ENCODE data around the gene BEAN1. TPM values are rescaled to one million over a fixed set of nuclear protein-coding genes. Genes with fewer than 3 reads are reported as not detected.

BEAN1 gene
- polyA plus RNA-seq, 1 of the 3 experiments (the other 2 are of a cell fraction): 0.07 TPM

- Histone ChIP-seq H2AFZ (ENCODE audit: low read depth) (no peak overlapping the region), H3K9me2 (no peaks in the 10 kb centered on the region), H3K27me3 (ENCODE audit: insufficient read depth) (no peaks in the 10 kb centered on the region), H3K36me3 (replicated peaks in 1 of 2; ENCODE audit: control insufficient read depth in 1 of 2, insufficient read depth in 2 of 2, low read length in 1 of 2) (no peaks in the 10 kb centered on the region), H4K20me1 (ENCODE audit: insufficient read depth) (no peaks in the 10 kb centered on the region), H3K79me2 (ENCODE audit: insufficient read depth) (no peaks in the 10 kb centered on the region), H3K27ac (ENCODE audit: low read depth in 2 of 2, low read length in 1 of 2) (peak overlapping the region in 1 of 2 experiments; percentile 55; a peak in 1 of 4 replicates), H3K4me3 (ENCODE audit: low read depth in 2 of 2, low read length in 1 of 2) (no peak overlapping the region), H3K9me3 (no peaks in the 10 kb centered on the region), H3K4me1 (ENCODE audit: control insufficient read depth in 1 of 2, insufficient read depth in 2 of 2, low read depth in 1 of 2, low read length in 1 of 2) (peaks cover 10% of the 10 kb centered on the region in 2 experiments; a peak in 2 of 4 replicates), H3K9ac (no peak overlapping the region), H3K4me2 (no peak overlapping the region), H3F3A (replicated peaks; ENCODE audit: insufficient read depth) (peaks cover 4% of the 10 kb centered on the region)
- ChIA-PET CTCF (interaction anchor here (0.9 to 22.3 kb wide), 4 partner anchors 15 to 102 kb away, joined by 3 to 299 read pairs (median 4); no protein-coding TSS in a partner anchor), POLR2A (interaction anchor here (0.6 to 0.7 kb wide), 2 partner anchors 57 to 74 kb away, joined by 4 to 6 read pairs; no protein-coding TSS in a partner anchor)
- no peak for TF ChIP-seq EZH2phosphoT487 (IDR thresholded peaks at IDR 0.05; ENCODE audit: borderline replicate concordance, low read depth)
- TF ChIP-seq EP300 (IDR thresholded peaks at IDR 0.05; ENCODE audit: borderline replicate concordance in 1 of 2, low read depth in 1 of 2, low read length in 1 of 2): no peak
- DNase-seq: no peak
- WGBS (ENCODE audit: low lambda C conversion rate): 98% methylated on average over 4 of the region's 5 CpGs
Measured at GRCh38 chr16:66487580-66488275, 60.6 kb downstream of the BEAN1 start.

- CTCF ChIA-PET: interaction anchor here (0.6 to 22.3 kb wide), 3 partner anchors 16 to 85 kb away, joined by 3 to 299 read pairs (median 3); partner anchors contain the start of gene CKLF
- Histone ChIP-seq H3F3A (replicated peaks; ENCODE audit: insufficient read depth) (no peaks in the 10 kb centered on the region), H3K27ac (ENCODE audit: low read depth in 2 of 2, low read length in 1 of 2) (no peak overlapping the region), H3K9me2 (no peaks in the 10 kb centered on the region), H3K27me3 (ENCODE audit: insufficient read depth) (no peaks in the 10 kb centered on the region), H3K9me3 (no peaks in the 10 kb centered on the region), H3K4me1 (ENCODE audit: control insufficient read depth in 1 of 2, insufficient read depth in 2 of 2, low read depth in 1 of 2, low read length in 1 of 2) (peaks cover 10% of the 10 kb centered on the region in 2 experiments; a peak in 2 of 4 replicates), H3K4me2 (no peak overlapping the region), H2AFZ (ENCODE audit: low read depth) (no peak overlapping the region), H4K20me1 (ENCODE audit: insufficient read depth) (no peaks in the 10 kb centered on the region), H3K4me3 (ENCODE audit: low read depth in 2 of 2, low read length in 1 of 2) (no peak overlapping the region), H3K9ac (no peak overlapping the region), H3K79me2 (ENCODE audit: insufficient read depth) (no peaks in the 10 kb centered on the region), H3K36me3 (replicated peaks in 1 of 2; ENCODE audit: control insufficient read depth in 1 of 2, insufficient read depth in 2 of 2, low read length in 1 of 2) (no peaks in the 10 kb centered on the region)
- TF ChIP-seq GATA2 (CRISPR knock-in tag; IDR thresholded peaks at IDR 0.05) (no peak), TCF12 (IDR thresholded peaks at IDR 0.05) (no peak), POLR2AphosphoS5 (IDR thresholded peaks at IDR 0.05; ENCODE audit: low read depth, low read length) (no peak), REST (IDR thresholded peaks at IDR 0.05; ENCODE audit: low read depth, low read length) (no peak), USF1 (IDR thresholded peaks at IDR 0.05; ENCODE audit: borderline replicate concordance, low read depth) (no peak), MXI1 (IDR thresholded peaks at IDR 0.05; ENCODE audit: low read depth, low read length) (no peak), JUND (IDR thresholded peaks at IDR 0.05) (no peak), GABPA (IDR thresholded peaks at IDR 0.05; ENCODE audit: low read depth) (no peak), RAD21 (IDR thresholded peaks at IDR 0.05; ENCODE audit: low read length) (no peak)
- WGBS (ENCODE audit: low lambda C conversion rate): 94% methylated on average over 1 of the region's 1 CpG
- no peak for DNase-seq
- POLR2A ChIA-PET: interaction anchor here (0.6 to 0.7 kb wide), 2 partner anchors 57 to 74 kb away, joined by 4 to 6 read pairs; no protein-coding TSS in a partner anchor
Measured at GRCh38 chr16:66488505-66488904, 61.4 kb downstream of the BEAN1 start.

Measured in SK-N-SH (cell line).